ENCODE measurements around the gene HVCN1.

HVCN1 gene

DNA sequence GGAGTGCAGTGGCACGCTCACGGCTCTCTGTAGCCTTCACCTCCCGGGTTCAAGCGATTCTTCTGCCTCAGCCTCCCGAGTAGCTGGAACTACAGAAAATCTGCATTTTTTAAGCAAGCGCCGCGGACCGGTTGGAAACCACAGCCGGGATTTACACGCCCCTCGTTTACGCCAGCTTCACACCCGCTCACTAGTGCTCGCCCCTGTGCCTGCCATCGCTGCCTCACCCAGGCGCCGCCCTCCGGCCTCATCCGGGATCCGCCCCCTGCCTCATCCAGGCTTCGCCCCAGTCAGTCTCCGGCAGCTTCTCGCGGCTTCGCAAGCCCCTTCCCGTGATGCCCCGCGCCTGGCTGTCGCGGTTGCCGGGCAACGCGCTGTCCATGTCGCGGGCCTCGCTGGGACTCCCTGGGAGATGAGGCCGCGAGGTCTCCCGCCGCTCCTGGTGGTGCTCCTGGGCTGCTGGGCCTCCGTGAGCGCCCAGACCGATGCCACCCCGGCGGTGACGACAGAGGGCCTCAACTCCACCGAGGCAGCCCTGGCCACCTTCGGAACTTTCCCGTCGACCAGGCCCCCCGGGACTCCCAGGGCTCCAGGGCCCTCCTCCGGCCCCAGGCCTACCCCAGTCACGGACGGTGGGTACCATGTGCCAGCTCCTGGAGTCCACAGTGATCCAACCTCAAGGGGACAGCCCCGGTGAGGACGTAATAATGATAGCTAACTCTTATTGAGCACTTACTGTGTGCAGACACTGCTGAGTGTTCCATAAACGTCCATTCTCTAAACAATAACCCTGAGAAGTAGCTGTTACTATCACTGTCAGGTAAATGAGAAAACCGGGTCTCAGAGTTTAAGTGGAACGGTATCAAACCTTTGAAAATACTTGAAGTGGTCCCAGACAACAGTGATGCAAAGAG, 74.9 kb downstream of the HVCN1 start, which contains the start of gene TCTN1:
Gene TCTN1 (plus strand): TSS at position 359 of the 914 bp plus-strand sequence. CDS start 54 bp downstream, at position 413.
- peak; percentile 95 to 96 for DNase-seq

DNA sequence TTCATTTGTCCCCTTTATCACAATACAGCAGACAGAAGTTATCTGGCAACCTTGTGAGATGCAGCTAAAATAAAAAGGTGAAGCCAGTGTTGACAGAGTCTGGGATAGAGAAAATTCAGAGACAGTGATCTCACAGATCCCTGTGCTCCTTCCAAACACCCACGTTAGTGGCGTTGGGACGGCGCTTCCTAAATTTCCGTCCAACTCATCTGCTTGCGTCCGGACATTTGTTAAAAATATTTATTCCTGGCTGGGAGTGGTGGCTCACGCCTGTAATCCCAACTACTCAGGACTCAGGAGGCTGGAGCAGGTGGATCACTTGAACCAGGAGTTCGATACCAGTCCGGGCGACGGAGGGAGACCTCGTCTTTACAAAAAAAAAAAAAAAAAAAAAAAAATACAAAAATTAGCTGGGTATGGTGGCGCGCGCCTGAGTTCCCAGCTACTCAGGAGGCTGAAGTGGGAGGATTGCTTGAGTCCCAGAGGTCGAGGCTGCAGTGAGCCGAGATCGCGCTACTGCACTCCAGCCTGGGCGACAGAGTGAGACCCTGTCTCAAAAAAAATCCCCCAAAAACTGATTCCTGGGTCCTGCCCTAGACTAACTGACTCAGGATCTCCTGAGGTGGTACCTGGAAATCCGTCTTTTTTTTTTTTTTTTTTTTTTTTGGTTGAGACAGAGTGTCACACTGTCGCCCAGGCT, 75.7 kb downstream of the HVCN1 start:
- DNase-seq: no peak

GRCh38 chr12:110606253-110606611, 82.7 kb downstream of the HVCN1 start:
- no peak for DNase-seq

GRCh38 chr12:110602085-110602814, 86.7 kb downstream of the HVCN1 start:
- DNase-seq: peak; percentile 78 to 85

DNA sequence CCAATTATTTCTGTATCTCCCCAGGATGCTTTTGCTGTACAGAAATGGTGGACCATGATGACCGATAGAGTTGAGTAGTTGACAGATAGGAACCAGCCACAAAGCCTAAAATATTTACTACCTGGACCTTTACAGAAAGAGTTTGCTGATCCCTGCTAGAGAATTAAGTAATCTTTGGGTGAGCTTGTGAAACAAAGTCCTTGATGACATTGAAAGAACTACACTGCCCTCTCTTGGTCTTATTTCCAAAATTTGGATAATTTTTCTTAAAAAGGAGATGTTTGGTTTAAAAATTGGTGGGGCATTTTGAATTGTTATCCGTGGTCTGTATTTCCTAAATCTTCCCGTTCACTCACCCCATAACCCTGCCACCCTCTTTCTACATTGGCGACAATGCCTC, 88.7 kb downstream of the HVCN1 start:
- peak; percentile 75 to 87 for DNase-seq

DNA sequence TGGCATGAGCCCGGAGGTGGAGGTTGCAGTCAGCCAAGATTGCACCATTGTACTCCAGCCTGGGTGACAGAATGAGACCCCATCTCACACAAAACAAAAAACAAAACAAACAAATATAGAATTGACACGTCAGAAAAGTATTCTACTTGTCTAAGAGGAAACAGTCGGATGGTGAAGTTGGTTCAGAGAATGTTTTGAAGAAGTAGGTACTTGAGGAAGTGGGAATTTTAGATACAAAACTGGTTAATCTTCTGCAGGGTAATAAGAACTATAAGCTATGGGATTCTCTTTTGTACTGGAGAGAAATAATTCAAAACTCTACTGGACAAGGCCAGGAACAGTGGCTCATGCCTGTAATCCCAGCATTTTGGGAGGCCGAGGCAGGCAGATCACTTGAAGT, 89.6 kb downstream of the HVCN1 start:
- DNase-seq: no peak
